Caco-2 (cell line): Measurements from ENCODE around the gene IL1RAP. TPM values are rescaled to one million over a fixed set of nuclear protein-coding genes. Genes with fewer than 3 reads are reported as not detected.
"Not testable (repeated sequence)": the region's sequence is repeated elsewhere in the genome, so short reads cannot be mapped to it uniquely, and the experiment has no call there.

ENCODE experiments used
- BruUV-seq: library from RNA; stranded (reverse); fragments of 400-500 nt; replicated peaks from 2 replicates; lab custom pipeline; 2021; lab: Mats Ljungman, UMichigan
- CTCF ChIA-PET: fragments of 300-600 bp; sonication (Branson Sonifier 250); formaldehyde crosslinking; loops from one replicate; lab custom pipeline; 2022; ENCODE audit warnings: antibody characterized with exemption; lab: Charles Lee
- POLR2A ChIA-PET: fragments of 300-600 bp; sonication (Branson Sonifier 250); formaldehyde crosslinking; loops from one replicate; lab custom pipeline; 2022; ENCODE audit warnings: antibody characterized with exemption; lab: Charles Lee
- DNase-seq, 2 experiments: peaks; one replicate each; pipeline versions ENCODE4 v3.0.0 to v3.0.0-alpha.2; 2020 to 2022
- H3K27me3 ChIP-seq: replicated peaks from 2 replicates; pipeline ENCODE4 v1.6.0; 2011; ENCODE audit warnings: low read length; ENCODE audit not compliant: control insufficient read depth, insufficient read depth
- H3K36me3 ChIP-seq: 2 replicates; pipeline ENCODE4 v1.5.1; 2011; ENCODE audit warnings: low read length; ENCODE audit not compliant: control insufficient read depth, insufficient read depth
- H3K4me1 ChIP-seq: fragments of 250-450 bp; sonication (Bioruptor Pico); 2 replicates; pipeline ENCODE4 v1.5.1; 2020; ENCODE audit warnings: mild to moderate bottlenecking
- H3K4me3 ChIP-seq: 2 replicates; pipeline ENCODE4 v1.5.1; 2011; ENCODE audit warnings: low read depth, mild to moderate bottlenecking, control low read depth, low read length
- H3K9me3 ChIP-seq: fragments of 250-450 bp; sonication (Bioruptor Pico); 2 replicates; pipeline ENCODE4 v1.5.1; 2020; ENCODE audit warnings: mild to moderate bottlenecking, moderate library complexity
- H3K27ac Mint-ChIP-seq: one replicate; pipeline ENCODE4 v1.8.0; 2022; ENCODE audit warnings: mixed read lengths; ENCODE audit not compliant: unreplicated experiment
- H3K27me3 Mint-ChIP-seq: one replicate; pipeline ENCODE4 v1.8.0; 2022; ENCODE audit warnings: mixed read lengths; ENCODE audit not compliant: insufficient read depth, unreplicated experiment
- H3K36me3 Mint-ChIP-seq: one replicate; pipeline ENCODE4 v1.8.0; 2022; ENCODE audit warnings: mild to moderate bottlenecking, mixed read lengths; ENCODE audit not compliant: insufficient read depth, unreplicated experiment
- H3K4me1 Mint-ChIP-seq: one replicate; pipeline ENCODE4 v1.8.0; 2022; ENCODE audit warnings: low read depth, mixed read lengths; ENCODE audit not compliant: unreplicated experiment
- H3K4me3 Mint-ChIP-seq: one replicate; pipeline ENCODE4 v1.8.0; 2022; ENCODE audit warnings: mild to moderate bottlenecking, moderate library complexity, mixed read lengths; ENCODE audit not compliant: unreplicated experiment
- H3K9me3 Mint-ChIP-seq: one replicate; pipeline ENCODE4 v1.8.0; 2022; ENCODE audit warnings: mixed read lengths; ENCODE audit not compliant: unreplicated experiment
- intact Hi-C: fragments of 100-400 bp; cut with micrococcal nuclease; formaldehyde crosslinking; loops from one replicate; pipeline ENCODE4 v1.10.0; 2022; ENCODE audit not compliant: unreplicated experiment
- total RNA-seq: library from RNA; stranded (reverse); gene quantifications from 2 replicates; pipeline ENCODE4 v1.2.3, GENCODE V29; 2022
- TF ChIP-seq, protein P1 (sequence below), 2 experiments: fragments of 200-600 bp in 1 of 2; IDR thresholded peaks; 1 replicate in 1 of 2; 2 replicates in 1 of 2; pipeline versions ENCODE4 v1.5.1 to v1.8.0; 2011 to 2022; ENCODE audit warnings: antibody characterized with exemption in 1 of 2, control low read depth in 1 of 2, inconsistent platforms in 1 of 2, low read depth in 1 of 2, low read length in 1 of 2, mild to moderate bottlenecking in 1 of 2, moderate library complexity in 1 of 2; ENCODE audit not compliant: insufficient read depth in 1 of 2, severe bottlenecking in 1 of 2, unreplicated experiment in 1 of 2

The IL1RAP gene
- total RNA-seq, 1 experiment from 2014 or later = 5.1 TPM

GRCh38 chr3:190677001-190677400 is 163.1 kb downstream of the IL1RAP start:
- no peak overlapping the region for H3K27ac Mint-ChIP-seq
- Histone ChIP-seq H3K4me1 (no peaks in the 10 kb centered on the region), H3K4me3 (no peak overlapping the region), H3K9me3 (no peaks in the 10 kb centered on the region), H3K27me3 (no peaks in the 10 kb centered on the region), H3K36me3 (no peaks in the 10 kb centered on the region)
- H3K9me3 Mint-ChIP-seq = peaks cover 10% of the 10 kb centered on the region
- no peaks in the 10 kb centered on the region for H3K36me3 Mint-ChIP-seq
- intact Hi-C loops = no loop called here
- H3K4me1 Mint-ChIP-seq = no peaks in the 10 kb centered on the region
- CTCF ChIA-PET = no interaction called here
- peaks cover 3% of the 10 kb centered on the region for H3K27me3 Mint-ChIP-seq
- no peak overlapping the region for H3K4me3 Mint-ChIP-seq
- DNase-seq = no peak
- no TSS peak for BruUV-seq
- POLR2A ChIA-PET = no interaction called here
- TF ChIP-seq, protein P1, sequence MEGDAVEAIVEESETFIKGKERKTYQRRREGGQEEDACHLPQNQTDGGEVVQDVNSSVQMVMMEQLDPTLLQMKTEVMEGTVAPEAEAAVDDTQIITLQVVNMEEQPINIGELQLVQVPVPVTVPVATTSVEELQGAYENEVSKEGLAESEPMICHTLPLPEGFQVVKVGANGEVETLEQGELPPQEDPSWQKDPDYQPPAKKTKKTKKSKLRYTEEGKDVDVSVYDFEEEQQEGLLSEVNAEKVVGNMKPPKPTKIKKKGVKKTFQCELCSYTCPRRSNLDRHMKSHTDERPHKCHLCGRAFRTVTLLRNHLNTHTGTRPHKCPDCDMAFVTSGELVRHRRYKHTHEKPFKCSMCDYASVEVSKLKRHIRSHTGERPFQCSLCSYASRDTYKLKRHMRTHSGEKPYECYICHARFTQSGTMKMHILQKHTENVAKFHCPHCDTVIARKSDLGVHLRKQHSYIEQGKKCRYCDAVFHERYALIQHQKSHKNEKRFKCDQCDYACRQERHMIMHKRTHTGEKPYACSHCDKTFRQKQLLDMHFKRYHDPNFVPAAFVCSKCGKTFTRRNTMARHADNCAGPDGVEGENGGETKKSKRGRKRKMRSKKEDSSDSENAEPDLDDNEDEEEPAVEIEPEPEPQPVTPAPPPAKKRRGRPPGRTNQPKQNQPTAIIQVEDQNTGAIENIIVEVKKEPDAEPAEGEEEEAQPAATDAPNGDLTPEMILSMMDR (IDR thresholded peaks at IDR 0.05; ENCODE audit: insufficient read depth in 1 of 2, low read depth in 1 of 2, low read length in 1 of 2, severe bottlenecking in 1 of 2, unreplicated experiment in 1 of 2) = no peak

DNA sequence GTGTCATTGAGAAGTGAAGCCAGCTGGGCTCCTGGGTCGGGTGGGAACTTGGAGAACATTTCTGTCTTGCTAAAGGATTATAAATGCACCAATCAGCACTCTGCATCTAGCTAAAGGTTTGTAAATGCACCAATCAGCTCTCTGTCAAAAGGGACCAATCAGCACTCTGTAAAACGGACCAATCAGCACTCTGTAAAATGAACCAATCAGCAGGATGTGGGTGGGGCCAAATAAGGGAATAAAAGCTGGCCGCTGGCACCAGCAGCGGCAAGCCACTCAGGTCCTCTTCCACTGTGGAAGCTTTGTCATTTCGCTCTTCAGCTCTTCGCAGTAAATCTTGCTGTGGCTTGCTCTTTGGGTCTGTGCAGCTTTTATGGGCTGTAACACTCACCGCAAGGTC is 164.0 kb downstream of the IL1RAP start:
- H3K27me3 ChIP-seq, H3K4me1 ChIP-seq, DNase-seq, H3K27me3 Mint-ChIP-seq, H3K9me3 Mint-ChIP-seq, H3K4me1 Mint-ChIP-seq, POLR2A ChIA-PET, H3K27ac Mint-ChIP-seq, H3K9me3 ChIP-seq, H3K4me3 ChIP-seq, H3K4me3 Mint-ChIP-seq, H3K36me3 Mint-ChIP-seq, CTCF ChIA-PET, BruUV-seq, H3K36me3 ChIP-seq, intact Hi-C loops: not testable (repeated sequence)

DNA sequence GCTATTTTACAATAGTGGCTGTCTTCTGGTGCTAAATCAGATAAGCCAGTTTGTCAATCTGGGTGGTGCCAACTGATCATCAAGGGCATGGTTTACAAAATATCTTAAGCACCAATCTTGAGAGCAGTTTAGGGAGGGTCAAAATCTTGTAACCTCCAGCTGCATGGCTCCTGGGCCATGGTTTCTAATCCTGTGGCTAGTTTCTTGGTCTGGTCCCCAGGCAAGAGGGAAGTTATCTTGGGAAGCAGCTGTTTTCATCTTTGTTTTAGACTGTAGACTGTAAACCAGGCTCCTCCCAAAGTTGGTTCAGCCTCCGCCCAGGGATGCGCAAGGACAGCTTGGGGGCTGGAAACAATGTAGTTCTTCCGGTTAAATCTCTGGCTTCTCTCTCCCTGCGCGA is 166.8 kb downstream of the IL1RAP start:
- Mint-ChIP-seq H3K9me3 (peaks cover 10% of the 10 kb centered on the region), H3K27me3 (peaks cover 4% of the 10 kb centered on the region), H3K36me3 (no peaks in the 10 kb centered on the region), H3K4me3 (no peak overlapping the region), H3K27ac (no peak overlapping the region), H3K4me1 (no peaks in the 10 kb centered on the region)
- no peak for DNase-seq
- Histone ChIP-seq H3K36me3 (no peaks in the 10 kb centered on the region), H3K4me1 (no peaks in the 10 kb centered on the region), H3K9me3 (no peaks in the 10 kb centered on the region), H3K27me3 (no peaks in the 10 kb centered on the region), H3K4me3 (no peak overlapping the region)
- no TSS peak for BruUV-seq
- TF ChIP-seq, protein P1 (IDR thresholded peaks at IDR 0.05; ENCODE audit: insufficient read depth in 1 of 2, low read depth in 1 of 2, low read length in 1 of 2, severe bottlenecking in 1 of 2, unreplicated experiment in 1 of 2) = no peak
- ChIA-PET CTCF (no interaction called here), POLR2A (no interaction called here)
- intact Hi-C loops = no loop called here

GRCh38 chr3:190684776-190685175 is 170.9 kb downstream of the IL1RAP start:
- Mint-ChIP-seq H3K36me3 (no peaks in the 10 kb centered on the region), H3K9me3 (no peaks in the 10 kb centered on the region), H3K4me1 (no peaks in the 10 kb centered on the region), H3K27ac (no peak overlapping the region), H3K27me3 (peaks cover 5% of the 10 kb centered on the region), H3K4me3 (no peak overlapping the region)
- POLR2A ChIA-PET = no interaction called here
- CTCF ChIA-PET = no interaction called here
- H3K27me3 ChIP-seq = no peaks in the 10 kb centered on the region
- TF ChIP-seq, protein P1 (IDR thresholded peaks at IDR 0.05; ENCODE audit: insufficient read depth in 1 of 2, low read depth in 1 of 2, low read length in 1 of 2, severe bottlenecking in 1 of 2, unreplicated experiment in 1 of 2) = no peak
- H3K36me3 ChIP-seq = no peaks in the 10 kb centered on the region
- BruUV-seq = no TSS peak
- no peaks in the 10 kb centered on the region for H3K9me3 ChIP-seq
- H3K4me1 ChIP-seq = no peaks in the 10 kb centered on the region
- H3K4me3 ChIP-seq = no peak overlapping the region
- intact Hi-C loops = no loop called here
- no peak for DNase-seq
